OCI-M2 (cell line): ENCODE measurements around the gene RASGEF1B.
"Not testable (repeated sequence)": the region's sequence is repeated elsewhere in the genome, so short reads cannot be mapped to it uniquely, and the experiment has no call there.

Source experiments
- DNase-seq: peaks from one replicate; lab custom pipeline; 2025; ENCODE audit not compliant: unreplicated experiment; lab: John Stamatoyannopoulos, UW

Gene RASGEF1B

GRCh38 chr4:81498551-81499099, 26.9 kb upstream of the RASGEF1B start:
- DNase-seq: no peak

GRCh38 chr4:81498046-81498445, 26.3 kb upstream of the RASGEF1B start:
- DNase-seq: no peak

- DNase-seq: no peak
Observed at GRCh38 chr4:81495345-81495744, 23.6 kb upstream of the RASGEF1B start.

GRCh38 chr4:81494031-81494431, 22.3 kb upstream of the RASGEF1B start:
- no peak for DNase-seq

GRCh38 chr4:81492606-81493230, 21.0 kb upstream of the RASGEF1B start:
- DNase-seq: no peak

- DNase-seq: no peak
Observed at GRCh38 chr4:81491943-81492342, 20.2 kb upstream of the RASGEF1B start.

- DNase-seq: no peak
Observed at GRCh38 chr4:81490403-81491160, 18.9 kb upstream of the RASGEF1B start.

GRCh38 chr4:81486502-81486901, 14.8 kb upstream of the RASGEF1B start:
- no peak for DNase-seq

- no peak for DNase-seq
Observed at GRCh38 chr4:81485310-81485980, 13.7 kb upstream of the RASGEF1B start.

- DNase-seq: no peak
Observed at GRCh38 chr4:81482326-81482725, 10.6 kb upstream of the RASGEF1B start.

GRCh38 chr4:81481151-81481550, 9.4 kb upstream of the RASGEF1B start:
- no peak for DNase-seq

GRCh38 chr4:81479573-81479972, 7.9 kb upstream of the RASGEF1B start:
- DNase-seq: not testable (repeated sequence)

- DNase-seq: not testable (repeated sequence)
Observed at GRCh38 chr4:81473331-81474265, 1.9 kb upstream of the RASGEF1B start.

- no peak for DNase-seq
Observed at GRCh38 chr4:81472281-81473182, 825 bp upstream of the RASGEF1B start.

- DNase-seq: no peak
Observed at GRCh38 chr4:81471298-81471587, 464 bp downstream of the RASGEF1B start.

- no peak for DNase-seq
Observed at GRCh38 chr4:81470456-81471297, 1.0 kb downstream of the RASGEF1B start.

- no peak for DNase-seq
Observed at GRCh38 chr4:81469781-81470455, 1.8 kb downstream of the RASGEF1B start.

- no peak for DNase-seq
Observed at GRCh38 chr4:81468678-81469077, 3.0 kb downstream of the RASGEF1B start.

GRCh38 chr4:81467672-81467964, 4.1 kb downstream of the RASGEF1B start:
- no peak for DNase-seq
